ENCODE measurements around the gene METTL26.

METTL26 gene

DNA sequence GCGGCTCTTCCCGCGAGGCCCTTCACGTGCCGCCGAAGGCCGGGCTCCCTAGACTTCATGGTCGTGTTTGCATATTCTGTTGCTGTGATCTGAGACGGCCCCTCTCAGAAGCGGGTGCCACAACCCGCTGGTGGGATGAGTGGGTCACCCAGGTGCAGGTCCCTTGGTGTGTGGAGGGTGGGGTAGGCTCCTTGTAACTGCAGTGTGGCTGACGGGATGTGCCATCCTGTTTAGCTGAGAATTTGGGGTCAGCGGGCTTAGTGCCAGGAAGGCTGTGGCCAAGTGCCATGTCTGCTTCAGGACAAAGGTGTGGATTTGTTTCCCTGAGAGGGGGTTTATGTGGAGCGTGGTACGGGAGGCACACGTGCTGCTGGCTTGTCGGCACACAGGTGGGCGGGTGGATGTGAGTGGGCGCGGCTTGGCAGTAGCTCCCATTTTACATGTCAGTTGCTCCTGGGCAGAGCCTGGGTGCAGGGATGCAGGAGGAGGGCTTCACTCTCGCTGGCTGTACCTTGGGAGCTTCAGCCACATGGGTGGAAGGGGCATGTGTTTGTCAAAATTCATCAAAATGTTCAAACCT, 14.5 kb downstream of the METTL26 start:
- no peaks in the 10 kb centered on the region for H3F3A ChIP-seq (ENCODE audit: low read depth)
- no peak for TF ChIP-seq EZH2phosphoT487 (IDR thresholded peaks at IDR 0.05; ENCODE audit: borderline replicate concordance)
- TF ChIP-seq, protein P1, sequence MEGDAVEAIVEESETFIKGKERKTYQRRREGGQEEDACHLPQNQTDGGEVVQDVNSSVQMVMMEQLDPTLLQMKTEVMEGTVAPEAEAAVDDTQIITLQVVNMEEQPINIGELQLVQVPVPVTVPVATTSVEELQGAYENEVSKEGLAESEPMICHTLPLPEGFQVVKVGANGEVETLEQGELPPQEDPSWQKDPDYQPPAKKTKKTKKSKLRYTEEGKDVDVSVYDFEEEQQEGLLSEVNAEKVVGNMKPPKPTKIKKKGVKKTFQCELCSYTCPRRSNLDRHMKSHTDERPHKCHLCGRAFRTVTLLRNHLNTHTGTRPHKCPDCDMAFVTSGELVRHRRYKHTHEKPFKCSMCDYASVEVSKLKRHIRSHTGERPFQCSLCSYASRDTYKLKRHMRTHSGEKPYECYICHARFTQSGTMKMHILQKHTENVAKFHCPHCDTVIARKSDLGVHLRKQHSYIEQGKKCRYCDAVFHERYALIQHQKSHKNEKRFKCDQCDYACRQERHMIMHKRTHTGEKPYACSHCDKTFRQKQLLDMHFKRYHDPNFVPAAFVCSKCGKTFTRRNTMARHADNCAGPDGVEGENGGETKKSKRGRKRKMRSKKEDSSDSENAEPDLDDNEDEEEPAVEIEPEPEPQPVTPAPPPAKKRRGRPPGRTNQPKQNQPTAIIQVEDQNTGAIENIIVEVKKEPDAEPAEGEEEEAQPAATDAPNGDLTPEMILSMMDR (conservative IDR thresholded peaks at IDR 0.05; ENCODE audit: low read length): no peak
- H3K9me3 ChIP-seq (ENCODE audit: insufficient read depth, low read depth, low read length): no peaks in the 10 kb centered on the region
- no peaks in the 10 kb centered on the region for H3K4me1 ChIP-seq (ENCODE audit: insufficient read depth, low read length, poor library complexity, severe bottlenecking)
- H4K20me1 ChIP-seq (ENCODE audit: insufficient read depth, low read length, poor library complexity, severe bottlenecking): no peaks in the 10 kb centered on the region
- H3K79me2 ChIP-seq (ENCODE audit: insufficient read depth, low read length): no peaks in the 10 kb centered on the region
- H3K4me3 ChIP-seq (ENCODE audit: low read length, poor library complexity, severe bottlenecking): no peak overlapping the region
- no peak overlapping the region for H2AFZ ChIP-seq (ENCODE audit: low read length)
- H3K27me3 ChIP-seq (ENCODE audit: insufficient read depth, low read length, poor library complexity, severe bottlenecking): no peaks in the 10 kb centered on the region
- no peak overlapping the region for H3K9ac ChIP-seq (ENCODE audit: low read depth, low read length, poor library complexity, severe bottlenecking)
- H3K9me2 ChIP-seq (replicated peaks; ENCODE audit: low read depth, low read length): no peaks in the 10 kb centered on the region
- no peak overlapping the region for H3K4me2 ChIP-seq (ENCODE audit: low read depth, low read length, poor library complexity, severe bottlenecking)
- no peaks in the 10 kb centered on the region for H3K36me3 ChIP-seq (ENCODE audit: insufficient read depth, low read length)

- TF ChIP-seq, protein P1 (conservative IDR thresholded peaks at IDR 0.05; ENCODE audit: low read length): no peak
- no peak for TF ChIP-seq EZH2phosphoT487 (IDR thresholded peaks at IDR 0.05; ENCODE audit: borderline replicate concordance)
- H3K4me1 ChIP-seq (ENCODE audit: insufficient read depth, low read length, poor library complexity, severe bottlenecking): no peaks in the 10 kb centered on the region
- H3K4me2 ChIP-seq (ENCODE audit: low read depth, low read length, poor library complexity, severe bottlenecking): no peak overlapping the region
- H3K9me3 ChIP-seq (ENCODE audit: insufficient read depth, low read depth, low read length): no peaks in the 10 kb centered on the region
- H4K20me1 ChIP-seq (ENCODE audit: insufficient read depth, low read length, poor library complexity, severe bottlenecking): no peaks in the 10 kb centered on the region
- H3F3A ChIP-seq (ENCODE audit: low read depth): no peaks in the 10 kb centered on the region
- H3K9ac ChIP-seq (ENCODE audit: low read depth, low read length, poor library complexity, severe bottlenecking): no peak overlapping the region
- no peaks in the 10 kb centered on the region for H3K79me2 ChIP-seq (ENCODE audit: insufficient read depth, low read length)
- H3K9me2 ChIP-seq (replicated peaks; ENCODE audit: low read depth, low read length): no peaks in the 10 kb centered on the region
- no peaks in the 10 kb centered on the region for H3K27me3 ChIP-seq (ENCODE audit: insufficient read depth, low read length, poor library complexity, severe bottlenecking)
- no peak overlapping the region for H3K4me3 ChIP-seq (ENCODE audit: low read length, poor library complexity, severe bottlenecking)
- no peaks in the 10 kb centered on the region for H3K36me3 ChIP-seq (ENCODE audit: insufficient read depth, low read length)
- H2AFZ ChIP-seq (ENCODE audit: low read length): no peak overlapping the region
Measured at GRCh38 chr16:620700-621525, 15.2 kb downstream of the METTL26 start.

- TF ChIP-seq, protein P1 (conservative IDR thresholded peaks at IDR 0.05; ENCODE audit: low read length): no peak
- TF ChIP-seq EZH2phosphoT487 (IDR thresholded peaks at IDR 0.05; ENCODE audit: borderline replicate concordance): no peak
- Histone ChIP-seq H3K9ac (ENCODE audit: low read depth, low read length, poor library complexity, severe bottlenecking) (no peak overlapping the region), H3F3A (ENCODE audit: low read depth) (no peaks in the 10 kb centered on the region), H3K27me3 (ENCODE audit: insufficient read depth, low read length, poor library complexity, severe bottlenecking) (no peaks in the 10 kb centered on the region), H4K20me1 (ENCODE audit: insufficient read depth, low read length, poor library complexity, severe bottlenecking) (no peaks in the 10 kb centered on the region), H3K4me1 (ENCODE audit: insufficient read depth, low read length, poor library complexity, severe bottlenecking) (no peaks in the 10 kb centered on the region), H3K4me2 (ENCODE audit: low read depth, low read length, poor library complexity, severe bottlenecking) (no peak overlapping the region), H2AFZ (ENCODE audit: low read length) (no peak overlapping the region), H3K9me2 (replicated peaks; ENCODE audit: low read depth, low read length) (no peaks in the 10 kb centered on the region), H3K79me2 (ENCODE audit: insufficient read depth, low read length) (no peaks in the 10 kb centered on the region), H3K36me3 (ENCODE audit: insufficient read depth, low read length) (no peaks in the 10 kb centered on the region), H3K4me3 (ENCODE audit: low read length, poor library complexity, severe bottlenecking) (no peak overlapping the region), H3K9me3 (ENCODE audit: insufficient read depth, low read depth, low read length) (no peaks in the 10 kb centered on the region)
Measured at GRCh38 chr16:619476-620100, 16.5 kb downstream of the METTL26 start.

All from Loucy (cell line).